Measurements from ENCODE around the gene SUPT5H. TPM values are rescaled to one million over a fixed set of nuclear protein-coding genes. Genes with fewer than 3 reads are reported as not detected.

Gene SUPT5H
- total and polyA plus RNA-seq, 2 of the 13 experiments (the other 11 are each of a cell fraction or from before 2014, with no cell fraction given): 48.2 to 51.7 TPM

- TF ChIP-seq IKZF4 (CRISPR knock-in tag; IDR thresholded peaks at IDR 0.05; ENCODE audit: borderline replicate concordance, low read depth, not compliant biosample characterization): no peak
- peak; percentile 45; the same call in 1 of the 2 replicates for TF ChIP-seq ZNF557 (CRISPR knock-in tag; IDR thresholded peaks at IDR 0.05)
- no peak for TF ChIP-seq NFE2L1 (CRISPR knock-in tag; IDR thresholded peaks at IDR 0.05; ENCODE audit: borderline replicate concordance)
- TF ChIP-seq ZNF207 (IDR thresholded peaks at IDR 0.05; ENCODE audit: borderline replicate concordance): no peak
- TF ChIP-seq ZKSCAN8 (CRISPR knock-in tag; IDR thresholded peaks at IDR 0.05; ENCODE audit: borderline replicate concordance): no peak; the same call in 1 of the 2 replicates
- TF ChIP-seq SOX13 (IDR thresholded peaks at IDR 0.05): no peak
- TF ChIP-seq SOX13 (CRISPR knock-in tag; conservative IDR thresholded peaks at IDR 0.05 in 1 of 2, IDR thresholded peaks at IDR 0.05 in 1 of 2): 0 out of 4 replicates have a peak, but pooled peaks of 1 of the 2 experiments have one; percentile 45
- TF ChIP-seq FIP1L1 (IDR thresholded peaks at IDR 0.05; ENCODE audit: borderline replicate concordance, insufficient read depth, low read depth, low read length): no peak
- peak; percentile 90 for TF ChIP-seq HDAC1 (CRISPR knock-in tag; IDR thresholded peaks at IDR 0.05)
- peak; percentile 96 for TF ChIP-seq KAT8 (CRISPR knock-in tag; IDR thresholded peaks at IDR 0.05)
- 0 out of 2 replicates have a peak, but pooled peaks have one; percentile 40 for TF ChIP-seq ZBTB46 (CRISPR knock-in tag; IDR thresholded peaks at IDR 0.05; ENCODE audit: borderline replicate concordance)
- TF ChIP-seq EEA1 (CRISPR knock-in tag; IDR thresholded peaks at IDR 0.05; ENCODE audit: borderline replicate concordance): peak; percentile 71; the same call in 1 of the 2 replicates
- peak; percentile 61; the same call in 1 of the 2 replicates for TF ChIP-seq KDM5A (IDR thresholded peaks at IDR 0.05; ENCODE audit: borderline replicate concordance, low read length)
- peak; percentile 38; the same call in 1 of the 2 replicates for TF ChIP-seq MED13 (CRISPR knock-in tag; IDR thresholded peaks at IDR 0.05)
- TF ChIP-seq YEATS4 (CRISPR knock-in tag; IDR thresholded peaks at IDR 0.05; ENCODE audit: borderline replicate concordance): peak; percentile 86
- peak; percentile 99 for TF ChIP-seq ARNT2 (CRISPR knock-in tag; IDR thresholded peaks at IDR 0.05; ENCODE audit: low read depth)
- TF ChIP-seq RFXAP (CRISPR knock-in tag; IDR thresholded peaks at IDR 0.05; ENCODE audit: borderline replicate concordance): peak; percentile 52; the same call in 1 of the 2 replicates
- peak; percentile 89; the same call in 1 of the 2 replicates for TF ChIP-seq NFKB2 (CRISPR knock-in tag; IDR thresholded peaks at IDR 0.05; ENCODE audit: borderline replicate concordance)
- TF ChIP-seq MYNN (CRISPR knock-in tag; IDR thresholded peaks at IDR 0.05; ENCODE audit: low read depth): 0 out of 2 replicates have a peak, but pooled peaks have one; percentile 57
- TF ChIP-seq ZSCAN9 (CRISPR knock-in tag; IDR thresholded peaks at IDR 0.05; ENCODE audit: borderline replicate concordance): peak; percentile 53; the same call in 1 of the 2 replicates
- TF ChIP-seq ZNF704 (CRISPR knock-in tag; IDR thresholded peaks at IDR 0.05; ENCODE audit: borderline replicate concordance): 0 out of 2 replicates have a peak, but pooled peaks have one; percentile 50
- TF ChIP-seq JUND (CRISPR knock-in tag; IDR thresholded peaks at IDR 0.05): peak; percentile 14; the same call in 1 of the 2 replicates
- TF ChIP-seq ZBTB38 (CRISPR knock-in tag; IDR thresholded peaks at IDR 0.05): peak; percentile 78
- TF ChIP-seq ZNF274 (CRISPR knock-in tag; IDR thresholded peaks at IDR 0.05): peak; percentile 86; the same call in 1 of the 2 replicates
- peak; percentile 91 for TF ChIP-seq ELF4 (CRISPR knock-in tag; IDR thresholded peaks at IDR 0.05; ENCODE audit: borderline replicate concordance)
- TF ChIP-seq ZNF563 (CRISPR knock-in tag; IDR thresholded peaks at IDR 0.05): peak; percentile 83; the same call in 1 of the 2 replicates
Measured at GRCh38 chr19:39445196-39446111, at the start of gene SUPT5H (continued).
